ENCODE data around the gene BATF. TPM values are rescaled to one million over a fixed set of nuclear protein-coding genes. Genes with fewer than 3 reads are reported as not detected.

The BATF gene
- total RNA-seq, 2 donors from 2014 or later = 1.4 to 6.2 TPM

DNA sequence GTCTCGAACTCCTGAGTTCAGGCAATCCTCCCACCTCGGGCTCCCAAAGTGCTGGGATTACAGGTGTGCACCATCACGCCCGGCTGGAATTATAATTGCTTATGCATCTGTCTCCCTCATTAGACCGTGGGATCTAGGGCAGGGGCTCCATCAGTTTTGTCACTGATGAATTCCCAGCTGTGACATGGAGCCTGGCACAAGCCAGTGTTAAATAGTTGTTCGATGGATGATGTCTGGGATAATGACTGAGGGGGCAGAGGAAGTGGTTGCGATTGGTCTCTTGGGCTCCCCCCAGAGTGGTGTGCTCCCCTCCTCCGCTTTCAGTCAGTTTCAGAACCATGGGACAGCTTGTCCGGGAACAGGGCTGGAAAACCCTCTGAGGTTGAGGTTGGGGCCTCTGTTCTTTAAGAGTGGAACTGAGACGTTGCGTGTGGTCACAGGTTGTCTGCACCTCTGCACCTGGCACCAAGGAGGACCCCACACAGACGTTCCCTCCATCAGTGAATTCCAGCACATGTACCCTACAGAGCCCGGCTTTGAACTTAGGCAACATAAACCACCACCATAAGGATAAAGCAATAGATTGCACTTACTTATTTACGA, 30.8 kb upstream of the BATF start:
- Histone ChIP-seq H3K4me3 (no peak overlapping the region), H3K4me1 (no peaks in the 10 kb centered on the region), H3K27ac (no peak overlapping the region), H3K27me3 (no peaks in the 10 kb centered on the region), H3K9me3 (no peaks in the 10 kb centered on the region), H3K36me3 (no peaks in the 10 kb centered on the region)
- DNase-seq (ENCODE audit: low spot score) = peak; percentile 51
- TF ChIP-seq, protein P1, sequence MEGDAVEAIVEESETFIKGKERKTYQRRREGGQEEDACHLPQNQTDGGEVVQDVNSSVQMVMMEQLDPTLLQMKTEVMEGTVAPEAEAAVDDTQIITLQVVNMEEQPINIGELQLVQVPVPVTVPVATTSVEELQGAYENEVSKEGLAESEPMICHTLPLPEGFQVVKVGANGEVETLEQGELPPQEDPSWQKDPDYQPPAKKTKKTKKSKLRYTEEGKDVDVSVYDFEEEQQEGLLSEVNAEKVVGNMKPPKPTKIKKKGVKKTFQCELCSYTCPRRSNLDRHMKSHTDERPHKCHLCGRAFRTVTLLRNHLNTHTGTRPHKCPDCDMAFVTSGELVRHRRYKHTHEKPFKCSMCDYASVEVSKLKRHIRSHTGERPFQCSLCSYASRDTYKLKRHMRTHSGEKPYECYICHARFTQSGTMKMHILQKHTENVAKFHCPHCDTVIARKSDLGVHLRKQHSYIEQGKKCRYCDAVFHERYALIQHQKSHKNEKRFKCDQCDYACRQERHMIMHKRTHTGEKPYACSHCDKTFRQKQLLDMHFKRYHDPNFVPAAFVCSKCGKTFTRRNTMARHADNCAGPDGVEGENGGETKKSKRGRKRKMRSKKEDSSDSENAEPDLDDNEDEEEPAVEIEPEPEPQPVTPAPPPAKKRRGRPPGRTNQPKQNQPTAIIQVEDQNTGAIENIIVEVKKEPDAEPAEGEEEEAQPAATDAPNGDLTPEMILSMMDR (IDR thresholded peaks at IDR 0.05) = no peak

DNA sequence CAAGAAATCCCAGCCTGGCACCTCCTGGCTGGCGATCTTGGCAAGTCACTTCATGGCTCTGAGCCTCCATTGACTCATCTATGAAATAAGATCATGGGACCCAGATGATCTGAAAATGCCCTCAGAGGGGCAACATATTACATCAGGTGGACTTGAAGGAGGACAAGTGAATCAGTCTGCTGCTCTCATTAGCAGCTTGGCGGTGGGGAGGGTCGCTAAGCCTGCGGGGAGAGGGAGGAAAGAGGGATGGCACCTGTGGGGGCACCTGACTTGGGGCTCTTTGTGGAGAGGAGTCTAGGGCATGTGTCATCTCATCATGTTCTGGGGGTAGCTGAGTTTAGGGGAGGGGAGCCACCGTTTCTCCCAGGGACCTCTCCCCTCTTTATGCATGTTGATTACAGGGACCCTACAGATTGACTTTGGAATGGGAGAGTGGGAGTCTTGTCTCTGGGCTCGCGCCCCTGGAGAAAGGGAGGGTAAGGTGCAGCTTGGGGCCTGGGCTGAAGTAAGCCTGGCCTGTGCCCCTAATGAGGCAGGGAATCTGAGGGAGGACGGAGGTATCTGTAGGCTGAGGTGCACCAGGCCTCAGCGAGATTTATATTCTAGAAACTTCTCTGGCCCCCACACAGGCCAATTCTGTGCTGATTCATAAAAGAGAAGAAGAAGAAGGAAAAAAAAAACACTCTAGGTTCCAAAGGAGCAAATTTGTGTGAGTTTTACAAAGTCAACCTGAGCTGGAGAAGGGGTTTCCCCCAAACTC, 29.3 kb upstream of the BATF start:
- no peak overlapping the region for H3K27ac ChIP-seq
- H3K4me3 ChIP-seq = no peak overlapping the region
- H3K4me1 ChIP-seq = no peaks in the 10 kb centered on the region
- DNase-seq (ENCODE audit: low spot score) = peak; percentile 28
- TF ChIP-seq, protein P1 (IDR thresholded peaks at IDR 0.05) = no peak
- no peaks in the 10 kb centered on the region for H3K9me3 ChIP-seq
- H3K36me3 ChIP-seq = no peaks in the 10 kb centered on the region
- no peaks in the 10 kb centered on the region for H3K27me3 ChIP-seq

- Histone ChIP-seq H3K4me3 (no peak overlapping the region), H3K27ac (no peak overlapping the region), H3K9me3 (no peaks in the 10 kb centered on the region), H3K36me3 (no peaks in the 10 kb centered on the region), H3K4me1 (no peaks in the 10 kb centered on the region), H3K27me3 (no peaks in the 10 kb centered on the region)
- no peak for DNase-seq (ENCODE audit: low spot score)
- TF ChIP-seq, protein P1 (IDR thresholded peaks at IDR 0.05) = no peak
Observed at GRCh38 chr14:75493592-75494087, 28.6 kb upstream of the BATF start.

DNA sequence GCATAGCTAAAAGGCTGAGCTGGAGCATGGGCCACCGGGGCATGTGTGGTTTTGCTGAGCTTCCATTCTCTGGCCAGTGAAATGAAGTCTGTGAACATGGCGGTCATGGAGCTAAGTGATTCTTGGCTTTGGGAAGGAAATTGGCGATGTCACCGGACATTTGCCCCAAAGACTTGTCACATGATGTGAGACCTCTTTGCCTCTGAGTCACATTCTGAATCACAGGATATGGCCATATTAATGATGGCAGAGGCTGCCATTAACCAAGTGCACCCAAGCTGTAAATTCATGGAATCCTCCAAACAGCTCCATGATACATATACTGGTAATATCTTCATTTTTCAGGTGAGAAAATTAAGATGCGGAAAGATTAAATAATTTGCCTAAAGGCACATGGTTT, 27.4 kb upstream of the BATF start:
- no peaks in the 10 kb centered on the region for H3K27me3 ChIP-seq
- H3K27ac ChIP-seq = no peak overlapping the region
- H3K4me3 ChIP-seq = no peak overlapping the region
- H3K36me3 ChIP-seq = no peaks in the 10 kb centered on the region
- DNase-seq (ENCODE audit: low spot score) = peak; percentile 23
- TF ChIP-seq, protein P1 (IDR thresholded peaks at IDR 0.05) = no peak
- no peaks in the 10 kb centered on the region for H3K4me1 ChIP-seq
- no peaks in the 10 kb centered on the region for H3K9me3 ChIP-seq

DNA sequence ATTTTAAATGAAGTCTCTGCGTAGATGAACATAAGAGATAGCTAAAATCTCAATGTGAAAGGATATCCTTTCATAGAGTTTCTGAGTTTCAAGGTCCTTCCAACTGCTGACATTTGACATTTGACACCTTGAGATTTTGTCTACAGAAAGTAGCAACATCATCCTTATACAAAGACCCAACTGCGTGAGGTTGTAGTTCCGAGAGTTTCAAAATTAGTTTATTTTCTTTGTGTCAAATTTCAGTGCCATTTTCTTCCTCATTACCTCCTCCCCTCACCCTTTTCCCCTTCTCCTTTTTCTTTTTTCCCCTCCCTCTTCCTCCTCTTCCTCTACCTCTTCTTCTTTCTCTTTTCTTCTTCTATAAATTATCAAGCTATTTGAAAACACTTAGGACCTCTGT, 26.9 kb upstream of the BATF start:
- TF ChIP-seq, protein P1 (IDR thresholded peaks at IDR 0.05) = no peak
- Histone ChIP-seq H3K27ac (no peak overlapping the region), H3K36me3 (no peaks in the 10 kb centered on the region), H3K4me3 (no peak overlapping the region), H3K27me3 (no peaks in the 10 kb centered on the region), H3K9me3 (no peaks in the 10 kb centered on the region), H3K4me1 (no peaks in the 10 kb centered on the region)
- no peak for DNase-seq (ENCODE audit: low spot score)

Measured in right atrium auricular region (tissue), 2 donors.